SK-N-SH (cell line): ENCODE data around the gene SLC35F4. TPM values are rescaled to one million over a fixed set of nuclear protein-coding genes. Genes with fewer than 3 reads are reported as not detected.

ENCODE experiments used
- CTCF ChIA-PET: fragments of 300-600, 350-600 bp; formaldehyde crosslinking; extraction: SDS; loops from one replicate; lab custom pipeline; 2021; lab: Yijun Ruan, JAX
- POLR2A ChIA-PET: fragments of 350-600 bp; sonication (Branson Sonifier 250); formaldehyde crosslinking; extraction: SDS; loops from one replicate; lab custom pipeline; 2020; ENCODE audit warnings: antibody characterized with exemption, inconsistent platforms; lab: Yijun Ruan, JAX
- DNase-seq: peaks from one replicate; pipeline ENCODE4 v3.0.0; 2012
- H2AFZ ChIP-seq: fragments of 200-600 bp; sonication (generic); 2 replicates; pipeline ENCODE4 v1.8.1; 2016; ENCODE audit warnings: antibody characterized with exemption, mild to moderate bottlenecking, low read depth
- H3F3A ChIP-seq: fragments of 200-600 bp; sonication (generic); replicated peaks from 2 replicates; pipeline ENCODE3; 2016; ENCODE audit warnings: antibody characterized with exemption, mild to moderate bottlenecking; ENCODE audit not compliant: insufficient read depth
- H3K27ac ChIP-seq, 2 experiments: fragments of 200-500 bp in 1 of 2; fragments of 200-600 bp in 1 of 2; sonication (Bioruptor generic) in 1 of 2; sonication (generic), shearing (Covaris generic) in 1 of 2; 2 replicates each; pipeline versions ENCODE4 v1.5.1 to v1.6.1; 2014 to 2016; ENCODE audit warnings: low read depth in 2 of 2, inconsistent platforms in 1 of 2, low read length in 1 of 2, mild to moderate bottlenecking in 1 of 2, mixed read lengths in 1 of 2
- H3K27me3 ChIP-seq: fragments of 200-600 bp; sonication (generic), shearing (Covaris generic); 2 replicates; pipeline ENCODE4 v1.6.1; 2016; ENCODE audit warnings: mixed run types; ENCODE audit not compliant: insufficient read depth
- H3K36me3 ChIP-seq, 2 experiments: fragments of 200-500 bp in 1 of 2; fragments of 200-600 bp in 1 of 2; sonication (Bioruptor generic) in 1 of 2; sonication (generic) in 1 of 2; replicated peaks in 1 of 2; 2 replicates each; pipeline versions ENCODE3 to v1.5.1; 2014 to 2016; ENCODE audit warnings: low read length in 1 of 2, mild to moderate bottlenecking in 1 of 2; ENCODE audit not compliant: insufficient read depth in 2 of 2, control insufficient read depth in 1 of 2
- H3K4me1 ChIP-seq, 2 experiments: fragments of 200-500 bp in 1 of 2; fragments of 200-600 bp in 1 of 2; sonication (Bioruptor generic) in 1 of 2; sonication (generic), shearing (Covaris generic) in 1 of 2; 2 replicates each; pipeline versions ENCODE4 v1.5.1 to v1.6.1; 2014 to 2016; ENCODE audit warnings: low read depth in 1 of 2, low read length in 1 of 2, mixed run types in 1 of 2; ENCODE audit not compliant: insufficient read depth in 2 of 2, control insufficient read depth in 1 of 2
- H3K4me2 ChIP-seq: fragments of 200-600 bp; sonication (generic), shearing (Covaris generic); 2 replicates; pipeline ENCODE4 v1.6.1; 2017; ENCODE audit warnings: mixed run types
- H3K4me3 ChIP-seq, 2 experiments: fragments of 200-500 bp in 1 of 2; fragments of 200-600 bp in 1 of 2; sonication (Bioruptor generic) in 1 of 2; sonication (generic), shearing (Covaris generic) in 1 of 2; 2 replicates each; pipeline versions ENCODE4 v1.5.1 to v1.8.1; 2014 to 2016; ENCODE audit warnings: low read depth in 2 of 2, inconsistent platforms in 1 of 2, low read length in 1 of 2, mild to moderate bottlenecking in 1 of 2, mixed read lengths in 1 of 2, moderate library complexity in 1 of 2
- H3K79me2 ChIP-seq: fragments of 200-600 bp; sonication (generic); 2 replicates; pipeline ENCODE4 v1.8.1; 2017; ENCODE audit warnings: mild to moderate bottlenecking; ENCODE audit not compliant: insufficient read depth
- H3K9ac ChIP-seq: fragments of 200-600 bp; sonication (generic); 2 replicates; pipeline ENCODE4 v1.6.1; 2017; ENCODE audit warnings: mixed run types
- H3K9me2 ChIP-seq: fragments of 200-600 bp; sonication (generic); 2 replicates; pipeline ENCODE4 v1.6.1; 2017; ENCODE audit warnings: mixed run types
- H3K9me3 ChIP-seq: fragments of 200-600 bp; sonication (generic); 2 replicates; pipeline ENCODE4 v1.6.1; 2017; ENCODE audit warnings: mixed run types, mild to moderate bottlenecking, moderate library complexity
- H4K20me1 ChIP-seq: fragments of 200-600 bp; sonication (generic); 2 replicates; pipeline ENCODE4 v1.6.1; 2017; ENCODE audit warnings: mild to moderate bottlenecking, mixed run types; ENCODE audit not compliant: insufficient read depth
- ELF1 ChIP-seq: IDR thresholded peaks from 2 replicates; pipeline ENCODE4 v1.4.0; 2012
- EP300 ChIP-seq, 2 experiments: IDR thresholded peaks; 2 replicates each; pipeline versions ENCODE4 v1.4.0 to v1.6.1; 2012; ENCODE audit warnings: borderline replicate concordance in 1 of 2, low read depth in 1 of 2, low read length in 1 of 2
- FOSL2 ChIP-seq: IDR thresholded peaks from 2 replicates; pipeline ENCODE4 v1.4.0; 2012; ENCODE audit warnings: low read depth, mild to moderate bottlenecking, moderate library complexity, borderline replicate concordance
- GABPA ChIP-seq: IDR thresholded peaks from 2 replicates; pipeline ENCODE4 v1.4.0; 2012; ENCODE audit warnings: low read depth, mild to moderate bottlenecking
- GATA2 ChIP-seq: sonication (generic); formaldehyde crosslinking; IDR thresholded peaks from 2 replicates; pipeline ENCODE4 v1.5.0; 2020; ENCODE audit warnings: mild to moderate bottlenecking, missing genetic modification reagents
- MEF2A ChIP-seq: IDR thresholded peaks from 2 replicates; pipeline ENCODE4 v1.4.0; 2012; ENCODE audit warnings: low read depth, borderline replicate concordance
- RAD21 ChIP-seq: IDR thresholded peaks from 2 replicates; pipeline ENCODE4 v1.6.1; 2012; ENCODE audit warnings: mild to moderate bottlenecking, low read length
- RCOR1 ChIP-seq: fragments of 150-350 bp; IDR thresholded peaks from 2 replicates; pipeline ENCODE4 v1.6.1; 2017; ENCODE audit warnings: antibody characterized with exemption, low read length
- RFX5 ChIP-seq: IDR thresholded peaks from 2 replicates; pipeline ENCODE4 v1.6.1; 2012; ENCODE audit warnings: mild to moderate bottlenecking, improper control_type of control experiment, low read length
- RXRA ChIP-seq: IDR thresholded peaks from 2 replicates; pipeline ENCODE4 v1.4.0; 2012; ENCODE audit warnings: low read depth, mild to moderate bottlenecking, borderline replicate concordance
- SIN3A ChIP-seq: IDR thresholded peaks from 2 replicates; pipeline ENCODE4 v1.6.1; 2012; ENCODE audit warnings: low read depth, mild to moderate bottlenecking, low read length, moderate library complexity, borderline replicate concordance
- TAF1 ChIP-seq: IDR thresholded peaks from 2 replicates; pipeline ENCODE4 v1.6.1; 2012; ENCODE audit warnings: low read depth, mild to moderate bottlenecking, low read length, moderate library complexity, borderline replicate concordance
- TCF12 ChIP-seq: IDR thresholded peaks from 2 replicates; pipeline ENCODE4 v1.4.0; 2012
- TEAD4 ChIP-seq: IDR thresholded peaks from 2 replicates; pipeline ENCODE4 v1.4.0; 2012; ENCODE audit warnings: mild to moderate bottlenecking, borderline replicate concordance; ENCODE audit not compliant: insufficient read depth
- YY1 ChIP-seq: IDR thresholded peaks from 2 replicates; pipeline ENCODE4 v1.4.0; 2012; ENCODE audit warnings: low read depth, mild to moderate bottlenecking
- WGBS: methylation state at CpG from one replicate; pipeline ENCODE4 v1.1.6; 2017; ENCODE audit warnings: low lambda C conversion rate; 5-methylcytosine and 5-hydroxymethylcytosine counted together
- polyA plus RNA-seq, 3 experiments: library from polyadenylated mRNA; depleted of rRNA; stranded (reverse); fragments of >200 nt; gene quantifications; 2 replicates each; pipeline ENCODE4 v1.2.3, GENCODE V29; 2012
- TF ChIP-seq, protein P1 (sequence below): IDR thresholded peaks from 2 replicates; pipeline ENCODE4 v1.6.1; 2012; ENCODE audit warnings: mild to moderate bottlenecking, low read depth, low read length, moderate library complexity
- TF ChIP-seq, protein P2 (sequence below): fragments of 200-600 bp; sonication (generic); IDR thresholded peaks from 2 replicates; pipeline ENCODE4 v1.6.1; 2017; ENCODE audit warnings: antibody characterized with exemption, mild to moderate bottlenecking, moderate library complexity
- TF ChIP-seq, protein P3 (sequence below): fragments of 150-350 bp; IDR thresholded peaks from 2 replicates; pipeline ENCODE4 v1.6.1; 2017; ENCODE audit warnings: antibody characterized with exemption, low read length, low read depth, borderline replicate concordance
- TF ChIP-seq, protein P4 (sequence below): IDR thresholded peaks from 2 replicates; pipeline ENCODE4; 2012

The SLC35F4 gene
- polyA plus RNA-seq, 1 of the 3 experiments (the other 2 are of a cell fraction), result not detected

DNA sequence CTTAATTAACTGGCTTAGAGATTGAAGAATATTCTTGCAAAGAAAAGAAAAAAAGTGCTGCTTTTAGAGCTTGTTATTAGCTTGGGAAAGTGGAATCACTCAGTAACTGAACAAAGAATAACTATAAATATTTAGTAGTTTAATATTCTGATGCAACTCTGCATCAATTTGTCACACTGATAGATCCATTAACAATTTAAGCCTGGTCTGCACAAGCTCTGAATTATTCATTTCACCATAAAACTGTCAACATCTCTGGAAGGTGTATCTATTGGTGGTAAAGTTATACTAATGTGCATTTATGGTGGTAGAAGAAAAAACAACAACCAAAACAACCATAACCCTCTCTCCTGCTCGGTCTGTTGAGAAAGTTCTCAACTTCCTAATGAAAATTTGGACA is 38.1 kb upstream of the SLC35F4 start:
- no peaks in the 10 kb centered on the region for H3F3A ChIP-seq
- H3K4me1 ChIP-seq, result no peaks in the 10 kb centered on the region
- no peaks in the 10 kb centered on the region for H4K20me1 ChIP-seq
- no peak overlapping the region for H3K9ac ChIP-seq
- no peak for TF ChIP-seq RCOR1
- TF ChIP-seq RXRA, result no peak
- TF ChIP-seq EP300 (IDR thresholded peaks at IDR 0.05; ENCODE audit: borderline replicate concordance in 1 of 2, low read depth in 1 of 2, low read length in 1 of 2), result no peak
- no peak for TF ChIP-seq FOSL2
- no peak for TF ChIP-seq YY1
- no peak for TF ChIP-seq RFX5
- TF ChIP-seq, protein P1, sequence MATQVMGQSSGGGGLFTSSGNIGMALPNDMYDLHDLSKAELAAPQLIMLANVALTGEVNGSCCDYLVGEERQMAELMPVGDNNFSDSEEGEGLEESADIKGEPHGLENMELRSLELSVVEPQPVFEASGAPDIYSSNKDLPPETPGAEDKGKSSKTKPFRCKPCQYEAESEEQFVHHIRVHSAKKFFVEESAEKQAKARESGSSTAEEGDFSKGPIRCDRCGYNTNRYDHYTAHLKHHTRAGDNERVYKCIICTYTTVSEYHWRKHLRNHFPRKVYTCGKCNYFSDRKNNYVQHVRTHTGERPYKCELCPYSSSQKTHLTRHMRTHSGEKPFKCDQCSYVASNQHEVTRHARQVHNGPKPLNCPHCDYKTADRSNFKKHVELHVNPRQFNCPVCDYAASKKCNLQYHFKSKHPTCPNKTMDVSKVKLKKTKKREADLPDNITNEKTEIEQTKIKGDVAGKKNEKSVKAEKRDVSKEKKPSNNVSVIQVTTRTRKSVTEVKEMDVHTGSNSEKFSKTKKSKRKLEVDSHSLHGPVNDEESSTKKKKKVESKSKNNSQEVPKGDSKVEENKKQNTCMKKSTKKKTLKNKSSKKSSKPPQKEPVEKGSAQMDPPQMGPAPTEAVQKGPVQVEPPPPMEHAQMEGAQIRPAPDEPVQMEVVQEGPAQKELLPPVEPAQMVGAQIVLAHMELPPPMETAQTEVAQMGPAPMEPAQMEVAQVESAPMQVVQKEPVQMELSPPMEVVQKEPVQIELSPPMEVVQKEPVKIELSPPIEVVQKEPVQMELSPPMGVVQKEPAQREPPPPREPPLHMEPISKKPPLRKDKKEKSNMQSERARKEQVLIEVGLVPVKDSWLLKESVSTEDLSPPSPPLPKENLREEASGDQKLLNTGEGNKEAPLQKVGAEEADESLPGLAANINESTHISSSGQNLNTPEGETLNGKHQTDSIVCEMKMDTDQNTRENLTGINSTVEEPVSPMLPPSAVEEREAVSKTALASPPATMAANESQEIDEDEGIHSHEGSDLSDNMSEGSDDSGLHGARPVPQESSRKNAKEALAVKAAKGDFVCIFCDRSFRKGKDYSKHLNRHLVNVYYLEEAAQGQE, result no peak
- TF ChIP-seq TEAD4, result no peak
- no peak for TF ChIP-seq ELF1
- TF ChIP-seq GABPA, result no peak
- no peaks in the 10 kb centered on the region for H3K79me2 ChIP-seq
- no peak overlapping the region for H3K27ac ChIP-seq
- no peak overlapping the region for H2AFZ ChIP-seq
- no peaks in the 10 kb centered on the region for H3K27me3 ChIP-seq
- H3K4me2 ChIP-seq, result no peak overlapping the region
- DNase-seq, result no peak
- WGBS, result 0% methylated on average over 1 of the region's 1 CpG
- H3K36me3 ChIP-seq, result no peaks in the 10 kb centered on the region
- ChIA-PET POLR2A (no interaction called here), CTCF (interaction anchor here (1.3 kb wide), 1 partner anchor 31 kb away, joined by 3 read pairs; no protein-coding TSS in a partner anchor)
- H3K9me2 ChIP-seq, result no peaks in the 10 kb centered on the region
- H3K4me3 ChIP-seq, result no peak overlapping the region
- H3K9me3 ChIP-seq, result no peaks in the 10 kb centered on the region

DNA sequence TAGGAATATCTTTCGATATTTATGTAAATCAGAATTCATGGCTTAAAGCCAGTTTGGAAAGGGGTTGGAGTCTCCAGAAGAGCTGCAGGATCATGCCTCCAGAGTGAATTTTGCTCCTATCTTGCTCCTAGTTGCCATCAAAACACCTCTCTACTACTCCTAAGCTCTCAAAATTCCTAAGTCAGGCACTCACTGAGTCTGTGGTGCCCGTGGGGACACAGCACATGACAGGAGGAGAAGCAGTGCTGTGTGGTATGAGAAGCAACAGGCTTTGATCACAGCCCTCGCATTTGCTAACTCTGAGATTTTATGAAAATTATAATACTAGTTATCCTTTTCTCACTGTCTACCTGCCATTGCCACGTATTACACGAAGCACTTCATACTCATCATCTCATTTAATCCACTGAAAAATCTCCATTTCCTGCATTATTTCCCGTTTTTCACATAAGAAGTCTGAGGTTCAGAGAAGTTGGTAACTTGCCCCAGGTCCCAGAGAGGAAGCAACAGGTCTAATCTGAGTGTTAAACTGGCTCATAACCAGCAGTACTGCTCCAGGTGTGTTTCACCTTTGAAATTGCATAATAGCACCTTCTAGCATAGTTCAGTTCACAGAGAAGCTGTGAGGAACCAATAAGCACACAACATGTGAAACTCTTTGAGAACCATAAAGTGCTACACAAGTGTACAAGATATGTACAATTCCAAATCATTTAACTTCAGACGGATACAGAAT is 33.1 kb upstream of the SLC35F4 start:
- Histone ChIP-seq H4K20me1 (no peaks in the 10 kb centered on the region), H3K36me3 (no peaks in the 10 kb centered on the region), H3K4me1 (peaks cover 0 to 7% of the 10 kb centered on the region in 2 experiments; a peak in 1 of 4 replicates), H3K79me2 (no peaks in the 10 kb centered on the region), H3K27ac (no peak overlapping the region), H3K4me3 (no peak overlapping the region), H3K9me2 (no peaks in the 10 kb centered on the region), H2AFZ (no peak overlapping the region), H3K9ac (no peak overlapping the region), H3F3A (no peaks in the 10 kb centered on the region), H3K27me3 (no peaks in the 10 kb centered on the region), H3K9me3 (no peaks in the 10 kb centered on the region), H3K4me2 (no peak overlapping the region)
- TF ChIP-seq, protein P2, sequence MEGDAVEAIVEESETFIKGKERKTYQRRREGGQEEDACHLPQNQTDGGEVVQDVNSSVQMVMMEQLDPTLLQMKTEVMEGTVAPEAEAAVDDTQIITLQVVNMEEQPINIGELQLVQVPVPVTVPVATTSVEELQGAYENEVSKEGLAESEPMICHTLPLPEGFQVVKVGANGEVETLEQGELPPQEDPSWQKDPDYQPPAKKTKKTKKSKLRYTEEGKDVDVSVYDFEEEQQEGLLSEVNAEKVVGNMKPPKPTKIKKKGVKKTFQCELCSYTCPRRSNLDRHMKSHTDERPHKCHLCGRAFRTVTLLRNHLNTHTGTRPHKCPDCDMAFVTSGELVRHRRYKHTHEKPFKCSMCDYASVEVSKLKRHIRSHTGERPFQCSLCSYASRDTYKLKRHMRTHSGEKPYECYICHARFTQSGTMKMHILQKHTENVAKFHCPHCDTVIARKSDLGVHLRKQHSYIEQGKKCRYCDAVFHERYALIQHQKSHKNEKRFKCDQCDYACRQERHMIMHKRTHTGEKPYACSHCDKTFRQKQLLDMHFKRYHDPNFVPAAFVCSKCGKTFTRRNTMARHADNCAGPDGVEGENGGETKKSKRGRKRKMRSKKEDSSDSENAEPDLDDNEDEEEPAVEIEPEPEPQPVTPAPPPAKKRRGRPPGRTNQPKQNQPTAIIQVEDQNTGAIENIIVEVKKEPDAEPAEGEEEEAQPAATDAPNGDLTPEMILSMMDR, result no peak
- no peak for TF ChIP-seq ELF1
- TF ChIP-seq, protein P3, sequence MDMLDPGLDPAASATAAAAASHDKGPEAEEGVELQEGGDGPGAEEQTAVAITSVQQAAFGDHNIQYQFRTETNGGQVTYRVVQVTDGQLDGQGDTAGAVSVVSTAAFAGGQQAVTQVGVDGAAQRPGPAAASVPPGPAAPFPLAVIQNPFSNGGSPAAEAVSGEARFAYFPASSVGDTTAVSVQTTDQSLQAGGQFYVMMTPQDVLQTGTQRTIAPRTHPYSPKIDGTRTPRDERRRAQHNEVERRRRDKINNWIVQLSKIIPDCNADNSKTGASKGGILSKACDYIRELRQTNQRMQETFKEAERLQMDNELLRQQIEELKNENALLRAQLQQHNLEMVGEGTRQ, result no peak
- TF ChIP-seq FOSL2, result no peak
- no peak for TF ChIP-seq RXRA
- TF ChIP-seq MEF2A, result no peak
- no peak for TF ChIP-seq RFX5
- no peak for TF ChIP-seq RCOR1
- no peak for TF ChIP-seq GABPA
- no peak for TF ChIP-seq TAF1
- TF ChIP-seq SIN3A, result no peak
- TF ChIP-seq RAD21, result no peak
- TF ChIP-seq GATA2 (CRISPR knock-in tag), result no peak
- no peak for TF ChIP-seq TCF12
- TF ChIP-seq, protein P4, sequence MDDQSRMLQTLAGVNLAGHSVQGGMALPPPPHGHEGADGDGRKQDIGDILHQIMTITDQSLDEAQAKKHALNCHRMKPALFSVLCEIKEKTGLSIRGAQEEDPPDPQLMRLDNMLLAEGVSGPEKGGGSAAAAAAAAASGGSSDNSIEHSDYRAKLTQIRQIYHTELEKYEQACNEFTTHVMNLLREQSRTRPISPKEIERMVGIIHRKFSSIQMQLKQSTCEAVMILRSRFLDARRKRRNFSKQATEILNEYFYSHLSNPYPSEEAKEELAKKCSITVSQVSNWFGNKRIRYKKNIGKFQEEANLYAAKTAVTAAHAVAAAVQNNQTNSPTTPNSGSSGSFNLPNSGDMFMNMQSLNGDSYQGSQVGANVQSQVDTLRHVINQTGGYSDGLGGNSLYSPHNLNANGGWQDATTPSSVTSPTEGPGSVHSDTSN, result no peak
- ChIA-PET CTCF (no interaction called here), POLR2A (no interaction called here)
- 5% methylated on average over 7 of the region's 7 CpGs for WGBS
- no peak for DNase-seq
